Embryonic facial prominence (tissue), 1 donor: ENCODE measurements around the gene STXBP3.
"Not testable (repeated sequence)": the region's sequence is repeated elsewhere in the genome, so short reads cannot be mapped to it uniquely, and the experiment has no call there.

Source experiments
- DNase-seq: peaks from one replicate; pipeline ENCODE4 v3.0.0-alpha.2; 2016; ENCODE audit errors: extremely low spot score

STXBP3 gene

DNA sequence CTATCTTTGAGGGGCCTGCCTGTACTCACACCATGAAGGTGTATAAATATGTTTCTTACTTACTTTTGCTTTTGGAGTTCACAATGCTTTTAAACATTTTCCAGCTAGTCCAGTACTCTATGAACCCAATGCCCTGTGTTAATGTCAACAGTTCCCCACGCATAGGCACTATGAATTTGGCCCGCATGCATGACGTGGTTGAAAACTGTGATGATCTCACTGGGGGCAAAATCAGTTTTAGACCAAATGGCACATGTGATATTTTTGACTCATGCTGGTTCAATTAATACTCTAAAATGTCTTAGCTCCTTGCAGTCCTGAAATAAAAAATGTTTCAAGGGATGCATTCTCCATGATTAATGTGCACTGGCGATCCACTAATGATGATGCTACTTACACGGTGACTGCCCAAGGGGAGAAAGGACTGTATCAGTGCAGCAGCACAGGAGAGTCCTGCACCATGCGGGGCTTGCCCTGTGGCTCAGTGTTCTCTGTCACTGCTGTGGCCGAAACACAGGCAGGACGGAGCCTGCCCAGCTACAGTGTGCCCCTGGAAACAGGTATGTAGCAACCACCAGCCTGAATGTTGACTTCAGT, 18.0 kb upstream of the STXBP3 start:
- DNase-seq = no peak

DNA sequence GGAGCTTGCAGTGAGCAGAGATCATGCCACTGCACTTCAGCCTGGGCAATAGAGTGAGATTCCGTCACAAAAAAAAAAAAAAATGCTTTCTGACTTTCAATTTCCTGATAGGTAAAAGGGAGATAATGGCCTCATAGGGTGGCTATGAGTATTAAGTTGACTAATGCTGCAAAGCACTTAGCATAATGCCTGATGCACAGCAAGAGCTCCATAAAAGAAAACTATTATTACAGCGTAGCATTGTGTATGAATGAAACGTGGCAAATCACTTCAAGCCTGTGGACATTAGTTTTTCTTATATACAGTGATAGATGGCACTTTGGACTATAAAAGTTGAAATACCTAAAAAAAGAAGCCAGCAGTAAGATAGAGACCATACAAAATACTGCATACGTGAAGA, 17.0 kb upstream of the STXBP3 start:
- no peak for DNase-seq

DNA sequence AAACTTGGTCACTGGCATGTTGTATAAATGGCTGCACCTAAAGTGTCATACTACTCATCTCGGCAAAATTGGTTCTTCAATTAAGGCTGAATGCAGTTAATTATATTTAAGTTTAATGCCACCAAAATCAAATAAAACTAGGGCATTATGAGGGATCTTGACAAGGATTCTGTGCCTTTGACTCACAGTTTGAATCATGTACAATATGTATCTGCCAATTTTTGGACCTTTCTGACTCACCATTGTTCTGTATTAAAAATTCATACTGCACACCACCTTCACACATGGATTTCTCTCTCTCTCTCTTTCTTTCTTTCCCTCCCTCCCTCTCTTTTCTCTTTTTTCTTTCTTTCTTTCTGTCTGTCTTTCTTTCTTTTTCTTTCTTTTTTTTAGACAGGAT, 14.1 kb upstream of the STXBP3 start:
- no peak for DNase-seq

DNA sequence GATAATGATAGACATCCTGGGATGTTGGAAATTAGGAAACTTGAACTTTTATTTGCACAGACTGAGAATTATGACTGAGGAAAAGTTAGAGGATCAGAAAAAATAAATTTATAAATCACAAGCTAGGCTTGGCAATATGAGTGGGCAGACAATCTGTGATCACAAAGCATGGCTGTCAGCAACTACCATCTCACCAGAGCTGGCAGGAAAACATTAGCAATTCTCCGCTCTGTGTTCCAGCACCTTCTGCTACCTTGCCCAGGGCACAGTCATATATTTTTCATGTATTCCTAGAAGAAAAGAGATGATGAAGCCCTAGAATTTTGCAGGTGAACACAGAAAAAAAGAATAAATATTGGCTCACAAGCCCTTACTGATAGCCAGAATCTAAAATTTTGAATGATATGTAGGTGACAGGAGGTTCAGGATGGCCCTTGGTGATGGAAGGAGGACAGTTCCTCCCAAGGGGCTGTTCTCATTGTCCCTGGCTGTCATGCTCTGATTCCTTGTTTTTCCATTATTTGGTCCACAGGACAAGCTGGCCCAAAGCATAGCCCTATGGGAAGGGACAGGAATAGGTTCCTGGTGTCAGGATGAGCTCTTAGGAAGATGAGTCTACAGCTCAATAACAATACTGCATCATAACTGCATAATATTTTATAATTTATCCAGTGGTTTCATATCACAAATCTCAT, 12.2 kb upstream of the STXBP3 start:
- DNase-seq = no peak

DNA sequence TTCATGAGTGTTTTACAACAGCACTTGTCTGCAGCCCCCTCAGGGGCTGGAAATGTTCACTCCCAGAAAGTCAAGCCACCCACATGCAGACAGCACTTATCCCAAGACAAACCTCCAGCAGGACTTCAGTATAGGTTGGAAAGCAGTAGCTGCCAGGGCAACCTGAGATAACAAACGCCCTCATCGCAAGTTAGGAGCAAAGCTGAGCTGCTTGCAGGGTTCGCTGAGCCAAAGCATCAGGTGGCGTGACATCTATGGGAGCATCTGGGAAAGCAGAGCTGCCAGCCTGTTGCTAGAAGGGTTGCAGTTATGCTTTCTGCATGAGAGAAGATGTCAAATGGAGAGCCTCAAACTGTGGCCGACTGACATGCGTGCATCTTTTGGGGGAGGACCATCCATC, 4.2 kb upstream of the STXBP3 start:
- DNase-seq = no peak

DNA sequence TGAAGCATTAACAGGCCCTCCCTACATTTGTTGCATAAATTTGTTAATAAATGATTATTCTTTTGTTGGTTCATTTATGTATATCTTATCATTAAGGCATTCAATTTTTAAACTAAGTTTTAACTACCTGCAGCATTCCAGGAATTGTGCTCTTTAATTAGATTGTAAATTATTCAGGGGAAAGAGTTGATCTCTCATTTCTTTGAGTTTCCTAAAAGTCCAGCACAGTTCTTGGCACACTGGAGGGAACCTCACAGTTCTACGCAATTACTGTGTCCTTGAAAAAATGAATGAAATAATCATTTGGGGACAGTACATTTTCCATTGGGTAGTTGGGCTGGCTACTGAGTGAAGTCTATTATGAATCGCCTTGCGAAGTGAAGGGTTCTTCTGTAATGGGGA, 493 bp upstream of the STXBP3 start:
- DNase-seq = no peak

DNA sequence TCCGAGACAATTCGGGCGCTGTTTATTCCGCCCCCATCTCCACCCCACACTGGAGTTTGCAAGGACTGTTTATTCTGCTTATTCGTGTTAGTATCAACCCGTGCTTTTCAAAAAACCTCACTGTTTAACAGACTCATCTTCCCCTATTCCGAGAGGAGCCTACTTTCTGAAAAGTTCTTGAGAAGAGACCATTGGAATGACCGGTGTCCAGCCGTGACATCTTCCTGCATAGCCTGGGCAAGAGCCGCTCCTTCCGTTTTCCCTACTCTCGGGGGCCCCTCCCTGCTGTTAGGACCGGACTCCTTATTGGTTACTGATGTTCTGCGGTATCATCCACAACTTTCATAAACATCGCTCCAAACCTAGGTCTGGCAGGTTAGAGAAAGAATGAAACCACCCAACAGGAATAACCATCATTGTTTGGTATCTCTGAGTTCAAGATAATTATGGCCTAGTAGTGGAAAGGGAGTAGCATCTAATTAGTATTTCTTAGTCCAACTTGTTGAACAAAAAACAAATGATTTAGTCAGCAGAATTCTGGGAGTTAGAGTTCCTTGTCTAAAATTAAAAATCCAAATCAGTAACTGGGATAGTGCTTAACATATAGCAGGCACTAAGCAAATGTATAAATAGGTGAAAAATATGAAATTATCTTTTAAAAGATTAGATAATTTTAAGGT, 837 bp downstream of the STXBP3 start:
- peak; percentile 76 for DNase-seq

DNA sequence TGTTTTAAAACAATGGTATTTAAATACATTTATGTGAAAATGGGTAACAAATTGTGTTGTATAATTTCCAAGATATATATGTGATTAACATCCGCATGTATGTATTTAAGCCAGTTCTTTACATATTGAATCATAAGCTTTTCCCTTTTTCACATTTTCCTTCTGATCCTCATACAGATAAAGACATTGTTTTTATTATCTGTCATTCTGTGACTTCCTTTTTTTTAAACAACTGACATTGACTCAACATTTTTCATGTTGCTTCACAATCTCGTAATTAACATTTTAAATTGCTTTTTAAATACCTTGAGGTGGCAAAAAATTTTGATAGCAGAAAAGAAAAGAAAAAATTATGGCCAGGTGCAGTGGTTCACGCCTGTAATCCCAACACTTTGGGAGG, 1.4 kb downstream of the STXBP3 start:
- DNase-seq = no peak

DNA sequence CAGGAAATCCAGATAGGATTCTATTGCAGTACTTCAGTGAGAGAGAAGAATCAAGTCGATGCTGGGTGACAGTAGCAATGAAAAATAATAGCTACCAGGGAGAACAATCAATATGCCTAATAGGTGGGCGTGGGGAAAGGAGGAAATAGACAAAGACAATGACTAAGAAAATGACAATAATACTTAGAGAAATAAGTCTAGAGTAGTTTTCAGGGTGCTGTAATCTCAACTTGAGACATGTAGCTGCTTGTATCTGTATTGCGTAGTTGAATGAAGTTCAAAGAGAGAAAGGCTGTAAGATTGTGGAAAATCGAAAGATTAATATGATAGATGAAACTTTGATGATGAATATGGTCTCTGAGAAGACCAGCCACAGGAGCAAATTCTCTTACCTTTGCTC, 2.6 kb downstream of the STXBP3 start:
- no peak for DNase-seq

DNA sequence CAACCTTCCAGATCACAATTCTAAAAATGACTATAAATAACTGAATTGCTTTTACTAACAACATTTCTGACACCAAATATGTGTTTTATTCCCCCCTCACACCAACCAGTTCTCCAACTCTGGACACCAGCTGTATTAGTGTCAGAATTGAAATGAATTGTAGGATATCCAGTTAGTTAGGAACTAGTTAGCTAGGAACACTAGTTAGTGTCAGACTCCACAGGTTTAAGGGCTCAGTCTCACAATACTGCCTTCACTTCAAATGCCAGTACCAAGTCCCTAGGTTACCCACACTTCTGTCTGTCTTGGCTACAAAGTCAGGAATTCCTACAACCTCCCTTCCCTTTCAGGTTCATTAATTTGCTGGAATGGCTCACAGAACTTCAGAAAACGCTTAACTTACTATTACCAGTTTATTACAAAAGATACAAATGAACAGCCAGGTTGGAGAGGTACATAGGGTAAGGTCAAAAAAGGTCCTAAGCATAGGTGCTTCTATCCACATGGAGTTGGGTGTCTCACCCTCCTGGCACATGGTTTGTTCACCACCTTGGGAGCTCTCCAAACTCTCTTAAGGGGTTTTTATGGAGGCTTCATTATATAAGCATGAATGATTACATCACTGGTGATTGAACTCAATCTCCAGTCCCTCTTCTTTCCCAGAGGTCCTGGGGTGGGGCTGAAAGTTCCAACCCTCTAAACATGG, 4.2 kb downstream of the STXBP3 start:
- no peak for DNase-seq

DNA sequence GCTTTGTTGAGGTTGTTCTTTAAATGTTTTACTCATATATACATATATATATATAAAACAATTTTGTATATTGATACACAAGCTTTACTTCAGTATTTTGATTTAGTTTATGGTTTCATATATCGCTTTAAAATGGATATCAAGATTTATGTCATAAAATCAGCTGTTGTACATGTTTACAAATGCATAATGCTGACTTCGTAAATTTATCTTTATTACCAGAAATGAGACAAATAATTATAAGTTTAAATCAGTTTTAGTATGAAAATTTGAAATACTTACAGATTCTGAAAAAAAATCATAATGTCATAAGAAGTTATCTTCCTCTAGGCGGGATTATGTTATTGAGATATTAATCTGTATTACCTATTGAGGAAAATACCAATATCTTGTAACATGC, 6.9 kb downstream of the STXBP3 start:
- no peak for DNase-seq

DNA sequence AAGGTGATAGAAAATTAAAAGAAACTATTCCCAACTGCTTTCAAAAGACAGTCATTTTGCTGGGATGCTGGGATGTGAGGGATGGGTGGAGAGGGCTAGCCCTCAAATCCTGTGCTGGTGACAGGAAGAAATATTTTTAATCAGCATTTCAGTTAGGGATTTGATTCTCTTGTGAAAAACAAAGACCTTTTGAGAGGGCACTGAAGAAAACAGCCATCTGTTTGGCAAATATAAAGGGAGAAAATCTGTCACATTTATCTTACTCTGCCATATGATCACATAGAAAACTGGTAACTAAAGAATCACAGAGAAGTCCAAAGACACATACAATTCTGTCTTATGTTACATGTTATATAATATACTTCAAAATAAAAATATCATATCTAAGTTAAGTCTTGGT, 12.3 kb downstream of the STXBP3 start:
- no peak for DNase-seq

DNA sequence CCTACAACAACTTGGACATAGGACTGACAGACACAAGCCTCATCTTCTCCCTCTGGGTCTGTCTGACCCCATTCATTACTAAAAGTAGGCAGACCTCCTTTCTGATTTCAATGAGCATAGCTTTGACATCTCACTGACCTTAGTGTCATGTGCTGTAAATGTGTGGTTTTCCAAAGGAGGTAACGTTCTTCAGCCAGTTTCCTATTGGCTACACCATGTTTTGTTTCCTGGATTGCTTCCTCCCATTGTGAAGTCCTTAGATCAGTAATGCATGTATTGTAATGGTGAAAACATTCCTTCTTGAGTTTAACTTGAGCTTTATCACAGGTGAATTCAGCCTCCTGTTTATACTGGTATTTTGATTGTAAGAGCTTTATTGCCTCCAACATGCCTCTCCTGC, 20.6 kb downstream of the STXBP3 start:
- DNase-seq = no peak

DNA sequence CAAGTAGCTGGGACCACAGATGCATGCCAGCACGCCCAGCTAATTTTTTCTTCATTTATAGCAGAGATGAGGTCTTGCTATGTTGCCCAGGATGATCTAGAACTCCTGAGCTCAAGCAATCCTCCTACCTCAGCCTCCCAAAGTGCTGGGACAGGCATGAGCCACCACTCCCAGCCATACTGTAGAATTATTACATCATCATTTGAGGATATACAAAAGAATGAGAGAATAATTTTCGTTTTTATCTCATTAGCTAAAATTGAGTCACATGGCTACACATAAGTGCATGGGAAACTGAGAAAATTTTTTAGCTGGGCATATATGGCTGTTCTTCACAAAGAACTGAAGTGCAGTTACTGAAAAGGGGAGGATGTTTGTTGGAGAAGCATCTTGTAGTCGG, 21.2 kb downstream of the STXBP3 start:
- no peak for DNase-seq

DNA sequence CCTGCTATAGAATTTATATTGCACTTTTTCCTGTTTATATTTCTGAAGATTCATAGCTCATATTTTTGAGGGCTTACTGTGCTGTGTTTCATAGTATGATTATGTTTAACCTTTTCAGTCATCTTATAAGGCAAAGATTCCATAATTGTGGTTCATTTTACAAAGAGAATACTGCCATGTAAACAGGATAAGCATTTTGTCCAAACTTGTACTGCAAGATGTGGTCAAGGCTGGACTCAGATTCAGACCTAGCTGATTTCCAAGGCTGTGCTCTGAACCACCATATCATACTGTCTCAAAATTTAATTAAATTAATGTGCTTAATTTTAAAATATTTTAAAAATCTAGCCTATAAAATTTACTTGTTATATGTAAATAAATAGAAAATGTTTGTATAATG, 31.4 kb downstream of the STXBP3 start:
- DNase-seq = no peak

DNA sequence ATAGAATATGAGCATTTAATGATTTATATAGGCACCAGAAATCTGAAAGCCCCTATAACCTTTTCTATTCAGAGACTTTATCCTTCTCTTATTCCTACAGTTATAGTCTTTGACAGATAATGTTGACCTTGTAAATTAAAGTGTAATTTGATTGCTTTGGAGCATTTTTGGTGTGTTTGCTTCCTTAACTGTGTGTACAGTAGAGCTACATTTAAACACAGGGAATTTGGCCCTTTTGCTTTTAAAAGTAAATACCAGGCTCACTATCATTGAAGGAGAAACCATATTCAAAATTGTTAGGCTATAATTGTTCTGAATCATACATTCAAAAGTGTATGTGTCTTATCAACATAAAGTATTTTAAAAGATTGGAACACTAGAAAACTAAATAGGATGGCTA, 33.0 kb downstream of the STXBP3 start:
- no peak for DNase-seq

DNA sequence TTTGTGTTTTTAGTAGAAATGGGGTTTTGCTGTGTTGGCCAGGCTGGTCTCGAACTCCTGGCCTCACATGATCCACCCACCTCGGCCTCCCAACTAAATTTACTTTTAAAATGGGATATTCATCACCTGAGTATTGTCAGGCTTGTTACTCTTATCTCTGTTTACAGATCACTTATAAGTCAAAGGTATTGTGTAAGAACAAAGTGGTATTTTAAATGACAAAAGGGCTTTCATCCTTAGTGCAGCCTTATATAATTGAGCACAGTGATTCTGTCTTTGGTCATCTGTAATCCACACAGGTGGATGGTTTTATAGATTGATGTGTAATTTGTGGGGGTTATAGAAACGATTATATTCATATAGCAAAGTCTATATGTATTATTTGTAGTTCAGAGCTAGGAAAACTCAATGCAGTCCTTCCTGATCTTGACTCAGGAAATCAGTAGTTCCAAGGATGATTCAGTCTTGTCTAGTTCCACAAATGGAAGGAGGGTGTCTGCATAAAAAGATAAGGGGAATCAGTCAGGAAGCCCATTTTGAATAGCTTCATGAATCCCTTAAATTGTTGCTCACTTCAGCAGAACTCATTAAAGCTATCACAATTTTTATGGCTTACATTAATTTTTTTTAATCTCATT, 34.6 kb downstream of the STXBP3 start:
- no peak for DNase-seq

DNA sequence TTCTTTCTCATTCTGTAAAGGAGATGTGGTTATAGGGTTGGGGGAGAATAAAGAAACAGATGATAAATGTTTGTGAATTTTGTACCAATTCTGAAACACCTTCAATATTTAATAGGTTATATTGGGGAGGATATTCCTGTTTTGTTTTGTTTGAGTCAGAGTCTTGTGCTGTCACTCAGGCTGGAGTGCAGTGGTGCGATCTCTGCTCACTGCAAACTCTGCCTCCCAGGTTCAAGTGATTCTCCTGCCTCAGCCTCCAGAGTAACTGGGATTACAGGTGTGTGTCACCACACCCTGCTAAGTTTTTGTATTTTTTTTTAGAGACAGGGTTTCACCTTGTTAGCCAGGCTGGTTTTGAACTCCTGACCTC, 35.1 kb downstream of the STXBP3 start:
- DNase-seq = not testable (repeated sequence)

DNA sequence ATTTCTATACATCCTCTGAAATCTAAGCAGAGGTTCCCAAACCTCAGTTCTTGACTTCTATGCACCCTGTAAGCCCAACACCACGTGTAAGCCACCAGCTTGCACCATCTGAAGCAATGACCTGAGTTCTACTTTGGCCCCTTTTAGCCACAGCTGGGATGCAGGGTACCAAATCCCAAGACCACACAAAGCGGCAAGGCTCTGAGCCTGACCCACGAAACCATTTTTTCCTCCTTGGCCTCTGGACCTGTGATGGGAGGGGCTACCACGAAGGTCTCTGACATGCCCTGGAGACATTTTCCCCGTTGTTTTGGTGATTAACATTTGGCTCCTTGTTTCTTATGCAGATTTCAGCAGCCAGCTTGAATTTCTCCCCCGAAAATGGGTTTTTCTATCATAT, 38.8 kb downstream of the STXBP3 start:
- DNase-seq = no peak

DNA sequence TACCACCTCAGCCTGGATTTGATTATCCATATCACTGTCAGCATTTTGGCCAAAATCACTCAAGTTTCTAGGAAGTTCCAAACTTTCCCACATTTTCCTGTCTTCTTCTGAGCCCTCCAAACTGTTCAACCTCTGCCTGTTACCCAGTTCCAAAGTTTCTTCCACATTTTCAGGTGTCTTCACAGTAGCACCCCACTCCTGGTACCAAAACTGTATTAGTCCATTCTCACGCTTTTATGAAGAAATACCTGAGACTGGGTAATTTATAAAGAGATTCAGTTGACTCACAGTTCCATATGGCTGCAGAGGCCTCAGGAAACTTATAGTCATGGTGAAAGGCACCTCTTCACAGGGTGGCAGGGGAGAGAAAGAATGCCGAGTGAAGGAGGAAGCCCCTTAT, 39.4 kb downstream of the STXBP3 start:
- DNase-seq = no peak

DNA sequence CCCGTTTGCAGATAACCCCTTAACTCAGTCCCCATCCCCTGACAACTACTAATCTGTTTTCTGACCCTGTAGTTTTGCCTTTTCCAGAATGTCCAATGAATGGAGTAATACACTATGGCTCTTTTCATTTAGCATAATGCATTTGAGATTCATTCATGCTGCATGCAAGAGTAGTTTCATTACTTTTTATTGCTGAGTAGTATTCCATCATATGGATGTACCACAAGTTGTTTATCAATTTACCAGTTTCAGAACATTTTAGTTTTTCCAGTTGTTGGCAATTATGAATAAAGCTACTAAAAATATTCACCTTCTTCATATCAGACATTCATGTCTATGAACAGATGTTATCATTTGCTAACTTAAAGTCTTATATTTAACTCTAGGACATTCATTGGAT, 45.3 kb downstream of the STXBP3 start:
- no peak for DNase-seq

DNA sequence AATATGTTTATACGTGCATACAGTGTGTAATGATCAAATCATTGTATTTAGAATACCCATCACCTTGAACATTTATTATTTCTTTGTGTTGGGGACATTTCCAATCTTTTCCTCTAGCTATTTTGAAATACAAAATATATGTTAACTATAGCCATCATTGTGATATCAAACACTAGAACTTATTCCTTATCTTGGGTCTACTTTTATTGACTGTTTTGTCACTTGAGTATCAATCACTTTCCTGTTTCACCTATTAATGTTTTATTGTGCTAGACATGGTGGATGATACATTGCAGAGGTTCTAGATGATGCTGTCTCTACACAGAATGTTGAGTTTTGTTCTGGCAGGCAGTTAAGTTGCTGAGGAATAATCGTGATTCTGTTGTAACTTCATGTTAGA, 45.9 kb downstream of the STXBP3 start:
- DNase-seq = no peak
